ENCODE data around the gene ZNF891. TPM values are rescaled to one million over a fixed set of nuclear protein-coding genes. Genes with fewer than 3 reads are reported as not detected.

Gene ZNF891
- total RNA-seq, 4 donors from 2014 or later = 1.9 to 4.6 (median 2.9) TPM

- TF ChIP-seq, protein P1, sequence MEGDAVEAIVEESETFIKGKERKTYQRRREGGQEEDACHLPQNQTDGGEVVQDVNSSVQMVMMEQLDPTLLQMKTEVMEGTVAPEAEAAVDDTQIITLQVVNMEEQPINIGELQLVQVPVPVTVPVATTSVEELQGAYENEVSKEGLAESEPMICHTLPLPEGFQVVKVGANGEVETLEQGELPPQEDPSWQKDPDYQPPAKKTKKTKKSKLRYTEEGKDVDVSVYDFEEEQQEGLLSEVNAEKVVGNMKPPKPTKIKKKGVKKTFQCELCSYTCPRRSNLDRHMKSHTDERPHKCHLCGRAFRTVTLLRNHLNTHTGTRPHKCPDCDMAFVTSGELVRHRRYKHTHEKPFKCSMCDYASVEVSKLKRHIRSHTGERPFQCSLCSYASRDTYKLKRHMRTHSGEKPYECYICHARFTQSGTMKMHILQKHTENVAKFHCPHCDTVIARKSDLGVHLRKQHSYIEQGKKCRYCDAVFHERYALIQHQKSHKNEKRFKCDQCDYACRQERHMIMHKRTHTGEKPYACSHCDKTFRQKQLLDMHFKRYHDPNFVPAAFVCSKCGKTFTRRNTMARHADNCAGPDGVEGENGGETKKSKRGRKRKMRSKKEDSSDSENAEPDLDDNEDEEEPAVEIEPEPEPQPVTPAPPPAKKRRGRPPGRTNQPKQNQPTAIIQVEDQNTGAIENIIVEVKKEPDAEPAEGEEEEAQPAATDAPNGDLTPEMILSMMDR (IDR thresholded peaks at IDR 0.05) = no peak
- ATAC-seq (ENCODE audit: low FRiP score) = no peak
- no peak for DNase-seq (ENCODE audit: low spot score)
These were observed 66.5 kb downstream of the ZNF891 start for GRCh38 chr12:133063556-133063955.

GRCh38 chr12:133061954-133062353 is 68.1 kb downstream of the ZNF891 start:
- TF ChIP-seq, protein P1 (IDR thresholded peaks at IDR 0.05) = no peak
- ATAC-seq (ENCODE audit: low FRiP score) (no peak), DNase-seq (ENCODE audit: low spot score) (no peak)

GRCh38 chr12:133058203-133059113 is 71.6 kb downstream of the ZNF891 start:
- no peak for ATAC-seq (ENCODE audit: low FRiP score)
- DNase-seq (ENCODE audit: low spot score) = no peak

DNA sequence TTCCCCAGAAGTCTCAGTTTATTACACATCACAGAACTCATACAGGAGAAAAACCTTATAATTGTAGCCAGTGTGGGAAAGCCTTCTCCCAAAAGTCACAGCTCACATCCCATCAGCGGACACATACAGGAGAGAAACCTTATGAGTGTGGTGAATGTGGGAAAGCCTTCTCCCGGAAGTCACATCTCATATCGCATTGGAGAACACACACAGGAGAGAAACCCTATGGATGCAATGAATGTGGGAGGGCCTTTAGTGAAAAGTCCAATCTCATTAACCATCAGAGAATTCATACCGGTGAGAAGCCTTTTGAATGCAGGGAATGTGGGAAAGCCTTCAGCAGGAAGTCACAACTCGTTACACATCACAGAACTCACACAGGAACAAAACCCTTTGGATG is 72.6 kb downstream of the ZNF891 start:
- no peak for ATAC-seq (ENCODE audit: low FRiP score)

More at GRCh38 chr12:133058203-133059113, 71.6 kb downstream of the ZNF891 start:
- TF ChIP-seq, protein P1 (IDR thresholded peaks at IDR 0.05) = no peak

More for the DNA sequence above, 72.6 kb downstream of the ZNF891 start:
- DNase-seq (ENCODE audit: low spot score) = no peak
- TF ChIP-seq, protein P1 (IDR thresholded peaks at IDR 0.05) = no peak

Other genes with a start within 250 kb of the ZNF891 start
- 10 to 100 TPM; 17.7 to 59.9 (median 34.0) TPM for gene CHFR, start 242.7 kb downstream of the ZNF891 start, total RNA-seq
- 10 to 100 TPM in 1 of 4 donors, 1 to 10 TPM in 3; 4.7 to 17.0 (median 7.3) TPM for gene ZNF605, start 174.0 kb downstream of the ZNF891 start, total RNA-seq
- 10 to 100 TPM in 3 of 4 donors, 1 to 10 TPM in 1; 8.4 to 25.5 (median 13.1) TPM for gene ZNF26, start 143.9 kb downstream of the ZNF891 start, total RNA-seq
- 10 to 100 TPM; 14.5 to 29.2 (median 22.5) TPM for gene ZNF84, start 92.8 kb downstream of the ZNF891 start, total RNA-seq
- 10 to 100 TPM; 12.3 to 21.4 (median 14.7) TPM for gene ZNF140, start 49.4 kb downstream of the ZNF891 start, total RNA-seq
- 10 to 100 TPM in 2 of 4 donors, 1 to 10 TPM in 2; 5.5 to 39.0 (median 9.8) TPM for gene ZNF10, start 353 bp upstream of the ZNF891 start, total RNA-seq
- gene ZNF268, start 51.2 kb upstream of the ZNF891 start, total RNA-seq = 10 to 100 TPM; 10.8 to 20.5 (median 15.0) TPM
- gene ANHX, start 105.6 kb upstream of the ZNF891 start, total RNA-seq = not detected

All from omental fat pad (tissue), 4 donors.